H1 (cell line): Measurements from ENCODE around the gene DDX49. TPM values are rescaled to one million over a fixed set of nuclear protein-coding genes. Genes with fewer than 3 reads are reported as not detected.

Experiments used
- CHD7 ChIP-seq: fragments of 300-600 bp; sonication (generic); IDR thresholded peaks from 2 replicates; pipeline ENCODE4 v1.7.1; 2012; ENCODE audit warnings: low read length, moderate library complexity, mild to moderate bottlenecking, inconsistent platforms; ENCODE audit not compliant: insufficient replicate concordance
- CREB1 ChIP-seq: IDR thresholded peaks from 2 replicates; pipeline ENCODE4 v1.6.1; 2012; ENCODE audit warnings: inconsistent platforms
- E2F6 ChIP-seq: IDR thresholded peaks from 2 replicates; pipeline ENCODE4 v1.6.1; 2012; ENCODE audit warnings: inconsistent platforms
- GTF2F1 ChIP-seq: IDR thresholded peaks from 2 replicates; pipeline ENCODE4 v1.6.1; 2012; ENCODE audit warnings: low read depth, low read length, improper control_type of control experiment, borderline replicate concordance
- NANOG ChIP-seq: IDR thresholded peaks from 2 replicates; pipeline ENCODE4 v1.6.1; 2011; ENCODE audit warnings: low read length, low read depth, mild to moderate bottlenecking, inconsistent platforms; ENCODE audit not compliant: insufficient read depth, poor library complexity, severe bottlenecking
- NRF1 ChIP-seq: IDR thresholded peaks from 2 replicates; pipeline ENCODE4 v1.6.1; 2011; ENCODE audit warnings: mild to moderate bottlenecking, low read depth, low read length, improper control_type of control experiment
- PHF8 ChIP-seq: fragments of 200-600 bp; sonication (generic); conservative IDR thresholded peaks from 2 replicates; pipeline ENCODE4 v1.7.1; 2012; ENCODE audit warnings: low read depth, mild to moderate bottlenecking, inconsistent platforms, low read length, moderate library complexity
- SAP30 ChIP-seq: fragments of 300-600 bp; sonication (generic); IDR thresholded peaks from 2 replicates; pipeline ENCODE4 v1.7.1; 2012; ENCODE audit warnings: low read length, moderate library complexity, mild to moderate bottlenecking, inconsistent platforms; ENCODE audit not compliant: insufficient read depth, insufficient replicate concordance
- SIN3A ChIP-seq, 2 experiments: IDR thresholded peaks in 1 of 2; conservative IDR thresholded peaks in 1 of 2; 2 replicates each; pipeline ENCODE4 v1.6.1; 2011 to 2012; ENCODE audit warnings: low read length in 2 of 2, improper control_type of control experiment in 1 of 2, low read depth in 1 of 2, mild to moderate bottlenecking in 1 of 2
- SIX5 ChIP-seq: IDR thresholded peaks from 2 replicates; pipeline ENCODE4 v1.6.1; 2011; ENCODE audit warnings: mild to moderate bottlenecking, low read depth, low read length
- polyA plus RNA-seq, 7 experiments: library from polyadenylated mRNA; depleted of rRNA in 3 of 7; stranded (reverse) in 5 of 7; unstranded in 2 of 7; fragments of >200 nt in 5 of 7; fragments of 200-250 nt in 2 of 7; gene quantifications; 1 replicate in 5 of 7; 2 replicates in 1 of 7; 4 replicates in 1 of 7; pipeline versions ENCODE4 v1.2.1 to v1.2.3, GENCODE V29; 2011 to 2013; ENCODE audit warnings: missing spikeins in 2 of 7, mixed read lengths in 2 of 7
- total RNA-seq: library from RNA; stranded (reverse); fragmentation: NEBNext Ultra II Directional; extraction: Animal tissue kit (Norgen Biotek cat#: 25700); gene quantifications from 2 replicates; pipeline ENCODE4 v1.2.1, GENCODE V29; 2021

Gene DDX49
- total and polyA plus RNA-seq, 2 of the 8 experiments (the other 6 are each of a cell fraction or from before 2014, with no cell fraction given), result 41.3 to 46.5 TPM

- TF ChIP-seq CHD7 (no peak), PHF8 (no peak), NRF1 (no peak), SAP30 (no peak), E2F6 (no peak), CREB1 (no peak), NANOG (no peak), SIN3A (conservative IDR thresholded peaks at IDR 0.05 in 1 of 2, IDR thresholded peaks at IDR 0.05 in 1 of 2; ENCODE audit: low read depth in 1 of 2, low read length in 2 of 2) (no peak), SIX5 (no peak), GTF2F1 (no peak)
Observed at GRCh38 chr19:18912933-18913332, 6.6 kb upstream of the DDX49 start (continued).
